Measurements from ENCODE around the gene ATP8A1. TPM values are rescaled to one million over a fixed set of nuclear protein-coding genes. Genes with fewer than 3 reads are reported as not detected.
"Not testable (repeated sequence)": the region's sequence is repeated elsewhere in the genome, so short reads cannot be mapped to it uniquely, and the experiment has no call there.

ATP8A1 gene
- total RNA-seq, 1 donor from 2014 or later: 44.0 TPM

DNA sequence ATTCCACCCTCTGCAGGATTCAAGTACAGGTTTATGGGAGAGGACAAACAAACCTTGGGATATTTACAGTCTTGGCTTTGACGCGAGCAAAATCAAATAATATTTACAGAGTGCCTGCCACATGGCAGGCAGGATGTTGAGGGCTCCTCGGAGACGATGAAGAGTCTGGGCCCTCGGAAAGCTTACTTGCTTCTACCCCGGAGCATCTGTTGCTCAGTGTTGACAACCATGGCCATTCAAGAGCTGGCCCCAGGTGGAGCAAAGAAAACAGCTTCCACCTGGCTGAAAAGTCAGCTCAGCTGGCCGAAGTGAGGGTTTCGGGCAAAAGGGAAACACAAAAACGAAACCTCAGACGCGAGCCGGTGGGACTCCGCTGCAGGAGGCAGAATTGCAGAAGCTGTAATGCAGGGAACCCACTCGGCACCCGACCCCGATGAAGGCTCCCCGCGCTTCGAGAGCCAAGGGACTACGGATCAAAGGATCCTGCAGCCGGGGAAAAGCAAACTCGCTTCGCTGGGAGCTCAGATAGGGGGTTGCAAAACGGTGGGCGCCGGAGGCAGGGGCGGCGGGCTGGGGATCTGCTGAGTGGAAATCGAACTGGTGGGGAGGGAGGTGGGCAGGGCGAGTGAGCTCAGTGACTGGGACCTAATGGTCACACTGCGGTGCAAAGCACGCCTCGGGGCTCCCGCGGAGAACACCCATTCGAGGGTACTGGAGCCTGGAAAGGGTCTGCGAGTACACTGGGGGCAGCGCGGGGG is 805 bp downstream of the ATP8A1 start:
- peak overlapping the region; percentile 96 for H3K4me3 Mint-ChIP-seq (ENCODE audit: unreplicated experiment)
- no peak for TF ChIP-seq CTCF (IDR thresholded peaks at IDR 0.05; ENCODE audit: unreplicated experiment)
- H3K9me3 Mint-ChIP-seq (ENCODE audit: unreplicated experiment): no peaks in the 10 kb centered on the region
- peak; percentile 43 for DNase-seq (ENCODE audit: low spot score)
- peaks cover 15% of the 10 kb centered on the region for H3K36me3 Mint-ChIP-seq (ENCODE audit: low read depth, unreplicated experiment)
- peaks cover 3% of the 10 kb centered on the region for H3K27me3 Mint-ChIP-seq (ENCODE audit: unreplicated experiment)
- peaks cover 55% of the 10 kb centered on the region for H3K4me1 Mint-ChIP-seq (ENCODE audit: unreplicated experiment)
- H3K27ac Mint-ChIP-seq (ENCODE audit: unreplicated experiment): peak overlapping the region; percentile 64

DNA sequence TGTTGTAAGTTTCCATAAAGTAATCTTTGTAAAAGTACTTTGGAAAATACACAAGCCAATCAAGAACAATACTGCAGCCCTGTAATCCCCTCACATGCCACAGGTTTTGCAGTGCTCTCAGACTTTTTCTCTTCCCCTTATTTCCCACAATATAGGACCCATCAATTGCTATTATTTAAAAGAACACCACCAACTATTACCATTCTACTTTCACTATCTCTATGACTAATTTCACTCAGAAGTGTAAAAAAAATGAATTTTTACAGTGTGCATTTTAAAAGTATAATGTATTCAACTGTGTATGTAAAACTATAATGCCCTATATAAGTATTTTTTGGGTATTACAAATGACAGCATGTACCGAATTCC is 1.7 kb downstream of the ATP8A1 start:
- Mint-ChIP-seq H3K36me3 (ENCODE audit: low read depth, unreplicated experiment) (peaks cover 19% of the 10 kb centered on the region), H3K9me3 (ENCODE audit: unreplicated experiment) (no peaks in the 10 kb centered on the region), H3K4me3 (ENCODE audit: unreplicated experiment) (peak overlapping the region; percentile 96), H3K27me3 (ENCODE audit: unreplicated experiment) (peaks cover 3% of the 10 kb centered on the region), H3K4me1 (ENCODE audit: unreplicated experiment) (peaks cover 55% of the 10 kb centered on the region), H3K27ac (ENCODE audit: unreplicated experiment) (peak overlapping the region; percentile 64)
- TF ChIP-seq CTCF (IDR thresholded peaks at IDR 0.05; ENCODE audit: unreplicated experiment): no peak
- no peak for DNase-seq (ENCODE audit: low spot score)

GRCh38 chr4:42654631-42655268 is 2.2 kb downstream of the ATP8A1 start:
- peak overlapping the region; percentile 10 for H3K4me3 Mint-ChIP-seq (ENCODE audit: unreplicated experiment)
- peaks cover 55% of the 10 kb centered on the region for H3K4me1 Mint-ChIP-seq (ENCODE audit: unreplicated experiment)
- DNase-seq (ENCODE audit: low spot score): no peak

GRCh38 chr4:42653626-42654560 is 3.0 kb downstream of the ATP8A1 start:
- Mint-ChIP-seq H3K9me3 (ENCODE audit: unreplicated experiment) (no peaks in the 10 kb centered on the region), H3K4me1 (ENCODE audit: unreplicated experiment) (peaks cover 55% of the 10 kb centered on the region)

More at GRCh38 chr4:42654631-42655268, 2.2 kb downstream of the ATP8A1 start:
- Mint-ChIP-seq H3K9me3 (ENCODE audit: unreplicated experiment) (no peaks in the 10 kb centered on the region), H3K27ac (ENCODE audit: unreplicated experiment) (peak overlapping the region; percentile 79), H3K36me3 (ENCODE audit: low read depth, unreplicated experiment) (peaks cover 19% of the 10 kb centered on the region), H3K27me3 (ENCODE audit: unreplicated experiment) (peaks cover 3% of the 10 kb centered on the region)
- no peak for TF ChIP-seq CTCF (IDR thresholded peaks at IDR 0.05; ENCODE audit: unreplicated experiment)

DNA sequence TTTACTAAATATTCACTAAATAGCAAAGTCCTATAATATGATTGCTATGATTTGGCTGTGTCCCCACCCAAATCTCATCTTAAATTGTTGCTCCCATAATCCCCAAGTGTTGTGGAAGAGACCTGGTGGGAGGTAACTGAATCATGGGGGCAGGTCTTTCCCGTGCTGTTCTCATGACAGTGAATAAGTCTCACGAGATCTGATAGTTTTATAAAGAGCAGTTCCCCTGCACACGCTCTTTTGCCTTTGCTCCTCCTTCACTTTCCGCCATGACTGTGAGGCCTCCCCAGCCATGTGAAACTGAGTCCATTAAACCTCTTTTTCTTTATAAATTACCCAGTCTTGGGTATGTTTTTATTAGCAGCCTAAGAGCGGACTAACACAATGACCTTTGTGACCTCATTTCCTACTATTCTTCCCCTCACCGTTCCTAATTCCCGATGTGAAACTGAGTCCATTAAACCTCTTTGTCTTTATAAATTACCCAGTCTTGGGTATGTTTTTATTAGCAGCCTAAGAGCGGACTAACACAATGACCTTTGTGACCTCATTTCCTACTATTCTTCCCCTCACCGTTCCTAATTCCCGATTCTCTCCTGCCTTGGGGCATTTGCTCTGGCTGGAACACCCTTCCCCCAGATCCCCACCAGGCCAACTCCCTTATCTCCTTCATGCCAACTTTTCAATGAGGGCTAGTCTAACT is 4.2 kb downstream of the ATP8A1 start:
- Mint-ChIP-seq H3K27ac (ENCODE audit: unreplicated experiment) (peak overlapping the region; percentile 93), H3K4me3 (ENCODE audit: unreplicated experiment) (peak overlapping the region; percentile 21), H3K36me3 (ENCODE audit: low read depth, unreplicated experiment) (peaks cover 19% of the 10 kb centered on the region), H3K4me1 (ENCODE audit: unreplicated experiment) (peaks cover 45% of the 10 kb centered on the region)
- H3K27me3 Mint-ChIP-seq (ENCODE audit: unreplicated experiment); H3K9me3 Mint-ChIP-seq (ENCODE audit: unreplicated experiment); DNase-seq (ENCODE audit: low spot score): not testable (repeated sequence)

More at GRCh38 chr4:42653626-42654560, 3.0 kb downstream of the ATP8A1 start:
- no peak for DNase-seq (ENCODE audit: low spot score)
- Mint-ChIP-seq H3K27me3 (ENCODE audit: unreplicated experiment) (peaks cover 3% of the 10 kb centered on the region), H3K27ac (ENCODE audit: unreplicated experiment) (peak overlapping the region; percentile 93), H3K4me3 (ENCODE audit: unreplicated experiment) (no peak overlapping the region), H3K36me3 (ENCODE audit: low read depth, unreplicated experiment) (peaks cover 19% of the 10 kb centered on the region)
- TF ChIP-seq CTCF (IDR thresholded peaks at IDR 0.05; ENCODE audit: unreplicated experiment): no peak

Measured in endothelial cell (in vitro differentiated cells).